ENCODE results near the gene PCGF3. TPM values are rescaled to one million over a fixed set of nuclear protein-coding genes. Genes with fewer than 3 reads are reported as not detected.
A peak's percentile ranks its signal among the peaks of the same experiment; 100 is the strongest.

PCGF3 gene
- total RNA-seq, 1 donor from 2014 or later = 64.3 TPM

DNA sequence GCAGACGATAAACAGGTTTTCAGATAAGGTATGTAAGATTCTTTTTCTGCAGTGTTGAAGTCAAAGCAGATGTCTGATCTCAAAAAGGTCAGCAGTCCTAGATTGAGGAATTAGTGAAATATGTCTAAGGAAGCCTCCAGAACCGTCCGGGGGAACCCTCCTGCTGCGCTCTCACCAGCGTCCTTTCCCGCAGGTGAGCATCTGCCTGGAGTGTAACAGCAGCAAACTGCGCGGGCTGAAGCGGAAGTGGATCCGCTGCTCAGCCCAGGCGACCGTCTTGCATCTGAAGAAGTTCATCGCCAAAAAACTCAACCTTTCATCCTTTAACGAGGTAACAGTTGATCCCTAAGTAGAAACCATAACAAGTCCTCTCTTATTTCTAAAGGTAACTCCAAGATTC is 55.5 kb downstream of the PCGF3 start:
- peaks cover 59% of the 10 kb centered on the region for H3K36me3 Mint-ChIP-seq
- no peak for DNase-seq (ENCODE audit: extremely low spot score, unreplicated experiment)
- no peaks in the 10 kb centered on the region for H3K9me3 Mint-ChIP-seq
- TF ChIP-seq, protein P1, sequence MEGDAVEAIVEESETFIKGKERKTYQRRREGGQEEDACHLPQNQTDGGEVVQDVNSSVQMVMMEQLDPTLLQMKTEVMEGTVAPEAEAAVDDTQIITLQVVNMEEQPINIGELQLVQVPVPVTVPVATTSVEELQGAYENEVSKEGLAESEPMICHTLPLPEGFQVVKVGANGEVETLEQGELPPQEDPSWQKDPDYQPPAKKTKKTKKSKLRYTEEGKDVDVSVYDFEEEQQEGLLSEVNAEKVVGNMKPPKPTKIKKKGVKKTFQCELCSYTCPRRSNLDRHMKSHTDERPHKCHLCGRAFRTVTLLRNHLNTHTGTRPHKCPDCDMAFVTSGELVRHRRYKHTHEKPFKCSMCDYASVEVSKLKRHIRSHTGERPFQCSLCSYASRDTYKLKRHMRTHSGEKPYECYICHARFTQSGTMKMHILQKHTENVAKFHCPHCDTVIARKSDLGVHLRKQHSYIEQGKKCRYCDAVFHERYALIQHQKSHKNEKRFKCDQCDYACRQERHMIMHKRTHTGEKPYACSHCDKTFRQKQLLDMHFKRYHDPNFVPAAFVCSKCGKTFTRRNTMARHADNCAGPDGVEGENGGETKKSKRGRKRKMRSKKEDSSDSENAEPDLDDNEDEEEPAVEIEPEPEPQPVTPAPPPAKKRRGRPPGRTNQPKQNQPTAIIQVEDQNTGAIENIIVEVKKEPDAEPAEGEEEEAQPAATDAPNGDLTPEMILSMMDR (conservative IDR thresholded peaks at IDR 0.05) = no peak
- no peak overlapping the region for H3K27ac Mint-ChIP-seq
- no peak overlapping the region for H3K4me3 Mint-ChIP-seq
- H3K4me1 Mint-ChIP-seq (ENCODE audit: unreplicated experiment) = peaks cover 6% of the 10 kb centered on the region
- no peaks in the 10 kb centered on the region for H3K27me3 Mint-ChIP-seq

GRCh38 chr4:761739-762138 is 56.1 kb downstream of the PCGF3 start:
- TF ChIP-seq, protein P1 (conservative IDR thresholded peaks at IDR 0.05) = no peak
- no peaks in the 10 kb centered on the region for H3K9me3 Mint-ChIP-seq
- no peak overlapping the region for H3K27ac Mint-ChIP-seq
- no peak for DNase-seq (ENCODE audit: extremely low spot score, unreplicated experiment)
- H3K36me3 Mint-ChIP-seq = peaks cover 62% of the 10 kb centered on the region
- peaks cover 9% of the 10 kb centered on the region for H3K4me1 Mint-ChIP-seq (ENCODE audit: unreplicated experiment)
- no peak overlapping the region for H3K4me3 Mint-ChIP-seq
- H3K27me3 Mint-ChIP-seq = no peaks in the 10 kb centered on the region

DNA sequence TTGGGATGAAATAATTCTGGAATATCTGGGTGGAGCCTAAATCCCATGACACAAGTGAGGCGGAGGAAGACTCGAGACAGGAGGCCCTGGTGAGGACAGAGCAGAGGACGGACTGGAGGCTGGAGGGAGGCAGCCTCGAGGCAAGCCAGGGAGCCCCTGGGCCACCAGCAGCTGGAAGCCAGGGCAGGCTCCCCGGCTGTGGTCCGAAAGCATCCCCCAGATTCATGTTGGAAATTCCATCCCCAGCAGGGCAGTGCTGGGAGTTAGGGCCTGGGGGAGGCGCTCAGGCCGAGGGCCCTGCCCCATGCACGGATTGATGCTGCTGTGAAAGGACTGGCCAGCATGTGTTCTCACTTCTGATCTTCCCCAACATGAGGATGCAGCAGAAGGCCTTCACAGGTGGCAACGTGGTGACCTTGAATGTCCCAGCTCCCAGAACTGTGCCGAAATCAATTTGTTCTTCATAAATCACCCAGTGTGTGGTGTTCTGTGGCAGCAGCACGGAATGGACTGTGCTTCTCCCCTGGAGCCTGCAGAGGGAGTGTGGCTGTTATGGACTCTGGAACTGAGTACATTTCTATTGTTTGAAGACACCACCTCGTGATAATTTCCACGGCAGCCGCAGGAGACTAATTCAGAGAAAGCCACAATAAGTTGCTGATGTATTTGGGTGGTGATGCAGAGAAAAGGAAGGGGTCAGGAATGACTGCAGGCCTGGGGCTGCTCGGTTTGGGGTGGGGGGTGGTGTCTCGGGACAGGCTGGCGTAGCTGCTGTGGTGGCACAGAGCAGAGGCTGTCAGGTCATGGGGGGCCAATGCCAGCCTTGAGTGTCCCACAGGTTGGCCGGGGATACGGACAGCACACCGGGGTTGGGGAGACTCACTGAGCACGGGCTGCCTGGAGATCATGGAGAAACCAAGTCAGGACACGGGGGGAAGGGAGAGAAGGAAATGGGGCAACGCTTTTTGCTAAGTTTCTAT is 56.9 kb downstream of the PCGF3 start:
- TF ChIP-seq, protein P1 (conservative IDR thresholded peaks at IDR 0.05) = peak; percentile 58
- Mint-ChIP-seq H3K9me3 (no peaks in the 10 kb centered on the region), H3K4me3 (peak overlapping the region; percentile 24), H3K27ac (peak overlapping the region; percentile 40), H3K36me3 (peaks cover 61% of the 10 kb centered on the region), H3K4me1 (ENCODE audit: unreplicated experiment) (peaks cover 9% of the 10 kb centered on the region), H3K27me3 (no peaks in the 10 kb centered on the region)
- DNase-seq (ENCODE audit: extremely low spot score, unreplicated experiment) = no peak

GRCh38 chr4:763191-763810 is 57.7 kb downstream of the PCGF3 start:
- H3K36me3 Mint-ChIP-seq = peaks cover 61% of the 10 kb centered on the region
- no peaks in the 10 kb centered on the region for H3K9me3 Mint-ChIP-seq
- DNase-seq (ENCODE audit: extremely low spot score, unreplicated experiment) = no peak
- no peaks in the 10 kb centered on the region for H3K27me3 Mint-ChIP-seq
- peaks cover 9% of the 10 kb centered on the region for H3K4me1 Mint-ChIP-seq (ENCODE audit: unreplicated experiment)
- H3K27ac Mint-ChIP-seq = peak overlapping the region; percentile 40
- TF ChIP-seq, protein P1 (conservative IDR thresholded peaks at IDR 0.05) = no peak
- H3K4me3 Mint-ChIP-seq = peak overlapping the region; percentile 24

- TF ChIP-seq, protein P1 (conservative IDR thresholded peaks at IDR 0.05) = no peak
- Mint-ChIP-seq H3K4me1 (ENCODE audit: unreplicated experiment) (peaks cover 9% of the 10 kb centered on the region), H3K4me3 (peak overlapping the region; percentile 14), H3K27ac (no peak overlapping the region), H3K27me3 (no peaks in the 10 kb centered on the region), H3K36me3 (peaks cover 61% of the 10 kb centered on the region), H3K9me3 (no peaks in the 10 kb centered on the region)
- no peak for DNase-seq (ENCODE audit: extremely low spot score, unreplicated experiment)
Observed at GRCh38 chr4:763922-764321, 58.3 kb downstream of the PCGF3 start.
